GM20431 (cell line): ENCODE results near the gene GSTO2.

Source experiments
- in situ Hi-C: fragments of 300-500 bp; cut with MseI, MboI; formaldehyde crosslinking; loops from one replicate; pipeline ENCODE4 v1.15.0; 2020; ENCODE audit warnings: low sequenced_read_pairs; ENCODE audit not compliant: unreplicated experiment

Gene GSTO2

GRCh38 chr10:104323085-104323484 is 54.1 kb downstream of the GSTO2 start:
- in situ Hi-C loops = no loop called here

- in situ Hi-C loops = no loop called here
These were observed 54.8 kb downstream of the GSTO2 start for GRCh38 chr10:104323760-104324201.

- in situ Hi-C loops = no loop called here
These were observed 55.3 kb downstream of the GSTO2 start for GRCh38 chr10:104324221-104324686.

GRCh38 chr10:104324931-104325330 is 55.9 kb downstream of the GSTO2 start:
- in situ Hi-C loops = no loop called here

- in situ Hi-C loops = no loop called here
These were observed 56.8 kb downstream of the GSTO2 start for GRCh38 chr10:104325436-104326435.

GRCh38 chr10:104326991-104327610 is 58.1 kb downstream of the GSTO2 start:
- in situ Hi-C loops = no loop called here

GRCh38 chr10:104327745-104328645 is 59.0 kb downstream of the GSTO2 start:
- in situ Hi-C loops = no loop called here

- in situ Hi-C loops = no loop called here
These were observed 59.6 kb downstream of the GSTO2 start for GRCh38 chr10:104328646-104328895.

- in situ Hi-C loops = no loop called here
These were observed 60.1 kb downstream of the GSTO2 start for GRCh38 chr10:104328896-104329710.

- in situ Hi-C loops = no loop called here
These were observed 60.8 kb downstream of the GSTO2 start for GRCh38 chr10:104329735-104330134.

- in situ Hi-C loops = no loop called here
These were observed 61.5 kb downstream of the GSTO2 start for GRCh38 chr10:104330168-104331110.

- in situ Hi-C loops = no loop called here
These were observed 62.3 kb downstream of the GSTO2 start for GRCh38 chr10:104331208-104331838.

GRCh38 chr10:104332243-104333031 is 63.5 kb downstream of the GSTO2 start:
- in situ Hi-C loops = no loop called here

- in situ Hi-C loops = no loop called here
These were observed 64.2 kb downstream of the GSTO2 start for GRCh38 chr10:104333032-104333727.

GRCh38 chr10:104333728-104334373 is 64.9 kb downstream of the GSTO2 start:
- in situ Hi-C loops = no loop called here

GRCh38 chr10:104334561-104334960 is 65.6 kb downstream of the GSTO2 start:
- in situ Hi-C loops = no loop called here
